ENCODE results near the gene DALRD3. TPM values are rescaled to one million over a fixed set of nuclear protein-coding genes. Genes with fewer than 3 reads are reported as not detected.

Gene DALRD3
- total RNA-seq, 2 donors from 2014 or later: 40.8 to 41.9 TPM

DNA sequence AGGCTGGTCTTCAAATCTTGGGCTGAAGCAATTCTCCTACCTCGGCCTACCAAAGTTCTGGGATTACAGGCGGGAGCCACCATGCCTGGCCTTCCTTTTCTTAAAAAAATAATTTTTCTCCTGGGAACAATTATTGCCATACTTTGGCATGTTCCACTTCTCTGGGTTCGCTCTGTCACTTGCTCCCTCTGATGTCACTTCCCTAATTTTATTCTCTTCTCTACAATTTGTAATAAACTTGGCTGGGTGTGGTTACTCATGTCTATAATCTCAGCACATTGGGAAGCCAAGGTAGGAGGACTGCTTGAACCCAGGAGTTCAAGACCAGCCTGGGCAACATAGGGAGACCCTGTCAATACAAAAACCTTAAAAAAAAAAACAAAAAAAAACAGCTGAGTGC is 16.9 kb upstream of the DALRD3 start:
- Mint-ChIP-seq H3K36me3 (ENCODE audit: low read depth) (peaks cover 63% of the 10 kb centered on the region), H3K4me1 (no peaks in the 10 kb centered on the region), H3K4me3 (no peak overlapping the region), H3K27me3 (ENCODE audit: insufficient read depth) (no peaks in the 10 kb centered on the region), H3K27ac (no peak overlapping the region), H3K9me3 (no peaks in the 10 kb centered on the region)
- WGBS, 2 experiments (ENCODE audit: insufficient coverage in 1 of 2, insufficient read length in 1 of 2): 91 to 92% methylated on average over 3 of the region's 3 CpGs
- Histone ChIP-seq H3K9me3 (ENCODE audit: control insufficient read depth, low read length) (no peaks in the 10 kb centered on the region), H3K36me3 (ENCODE audit: control insufficient read depth, insufficient read depth, low read length) (peaks cover 62% of the 10 kb centered on the region), H3K4me3 (ENCODE audit: low read length) (no peak overlapping the region), H3K27me3 (ENCODE audit: control insufficient read depth, insufficient read depth, low read length, poor library complexity, severe bottlenecking) (no peaks in the 10 kb centered on the region), H3K27ac (ENCODE audit: low read depth, low read length) (no peak overlapping the region), H3K9ac (ENCODE audit: extremely low read depth, low read length, poor library complexity, severe bottlenecking) (no peak overlapping the region), H3K4me1 (ENCODE audit: control insufficient read depth, insufficient read depth, low read length) (no peaks in the 10 kb centered on the region)
- TF ChIP-seq, protein P1, sequence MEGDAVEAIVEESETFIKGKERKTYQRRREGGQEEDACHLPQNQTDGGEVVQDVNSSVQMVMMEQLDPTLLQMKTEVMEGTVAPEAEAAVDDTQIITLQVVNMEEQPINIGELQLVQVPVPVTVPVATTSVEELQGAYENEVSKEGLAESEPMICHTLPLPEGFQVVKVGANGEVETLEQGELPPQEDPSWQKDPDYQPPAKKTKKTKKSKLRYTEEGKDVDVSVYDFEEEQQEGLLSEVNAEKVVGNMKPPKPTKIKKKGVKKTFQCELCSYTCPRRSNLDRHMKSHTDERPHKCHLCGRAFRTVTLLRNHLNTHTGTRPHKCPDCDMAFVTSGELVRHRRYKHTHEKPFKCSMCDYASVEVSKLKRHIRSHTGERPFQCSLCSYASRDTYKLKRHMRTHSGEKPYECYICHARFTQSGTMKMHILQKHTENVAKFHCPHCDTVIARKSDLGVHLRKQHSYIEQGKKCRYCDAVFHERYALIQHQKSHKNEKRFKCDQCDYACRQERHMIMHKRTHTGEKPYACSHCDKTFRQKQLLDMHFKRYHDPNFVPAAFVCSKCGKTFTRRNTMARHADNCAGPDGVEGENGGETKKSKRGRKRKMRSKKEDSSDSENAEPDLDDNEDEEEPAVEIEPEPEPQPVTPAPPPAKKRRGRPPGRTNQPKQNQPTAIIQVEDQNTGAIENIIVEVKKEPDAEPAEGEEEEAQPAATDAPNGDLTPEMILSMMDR (conservative IDR thresholded peaks at IDR 0.05): no peak
- DNase-seq: no peak

DNA sequence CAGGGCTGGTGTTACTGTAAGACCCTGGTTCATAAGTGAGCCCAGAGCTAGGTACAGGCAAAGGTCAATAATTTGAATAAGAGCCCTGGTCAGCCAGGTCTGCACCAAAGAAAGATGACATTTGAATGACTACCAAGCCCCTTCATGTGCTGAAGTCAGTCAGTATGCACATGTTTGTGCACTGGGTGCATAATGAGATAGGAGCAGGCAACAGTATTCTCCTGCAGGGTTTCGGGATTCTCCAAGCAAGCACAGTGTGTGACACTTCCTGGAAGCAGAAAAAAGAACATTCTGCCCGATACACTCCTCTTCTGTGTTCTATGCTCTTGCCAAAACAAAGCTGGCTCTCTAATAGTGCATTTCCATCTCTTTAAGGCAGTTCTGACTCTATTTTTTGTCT is 16.3 kb upstream of the DALRD3 start:
- Histone ChIP-seq H3K27me3 (ENCODE audit: control insufficient read depth, insufficient read depth, low read length, poor library complexity, severe bottlenecking) (no peaks in the 10 kb centered on the region), H3K27ac (ENCODE audit: low read depth, low read length) (no peak overlapping the region), H3K9ac (ENCODE audit: extremely low read depth, low read length, poor library complexity, severe bottlenecking) (no peak overlapping the region), H3K4me3 (ENCODE audit: low read length) (no peak overlapping the region), H3K36me3 (ENCODE audit: control insufficient read depth, insufficient read depth, low read length) (peaks cover 64% of the 10 kb centered on the region), H3K4me1 (ENCODE audit: control insufficient read depth, insufficient read depth, low read length) (no peaks in the 10 kb centered on the region), H3K9me3 (ENCODE audit: control insufficient read depth, low read length) (no peaks in the 10 kb centered on the region)
- Mint-ChIP-seq H3K27me3 (ENCODE audit: insufficient read depth) (no peaks in the 10 kb centered on the region), H3K4me1 (no peaks in the 10 kb centered on the region), H3K27ac (no peak overlapping the region), H3K36me3 (ENCODE audit: low read depth) (peaks cover 60% of the 10 kb centered on the region), H3K9me3 (no peaks in the 10 kb centered on the region), H3K4me3 (no peak overlapping the region)
- DNase-seq: no peak
- TF ChIP-seq, protein P1 (conservative IDR thresholded peaks at IDR 0.05): no peak
- 94 to 100% methylated on average over 2 of the region's 2 CpGs for WGBS, 2 experiments (ENCODE audit: insufficient coverage in 1 of 2, insufficient read length in 1 of 2)

DNA sequence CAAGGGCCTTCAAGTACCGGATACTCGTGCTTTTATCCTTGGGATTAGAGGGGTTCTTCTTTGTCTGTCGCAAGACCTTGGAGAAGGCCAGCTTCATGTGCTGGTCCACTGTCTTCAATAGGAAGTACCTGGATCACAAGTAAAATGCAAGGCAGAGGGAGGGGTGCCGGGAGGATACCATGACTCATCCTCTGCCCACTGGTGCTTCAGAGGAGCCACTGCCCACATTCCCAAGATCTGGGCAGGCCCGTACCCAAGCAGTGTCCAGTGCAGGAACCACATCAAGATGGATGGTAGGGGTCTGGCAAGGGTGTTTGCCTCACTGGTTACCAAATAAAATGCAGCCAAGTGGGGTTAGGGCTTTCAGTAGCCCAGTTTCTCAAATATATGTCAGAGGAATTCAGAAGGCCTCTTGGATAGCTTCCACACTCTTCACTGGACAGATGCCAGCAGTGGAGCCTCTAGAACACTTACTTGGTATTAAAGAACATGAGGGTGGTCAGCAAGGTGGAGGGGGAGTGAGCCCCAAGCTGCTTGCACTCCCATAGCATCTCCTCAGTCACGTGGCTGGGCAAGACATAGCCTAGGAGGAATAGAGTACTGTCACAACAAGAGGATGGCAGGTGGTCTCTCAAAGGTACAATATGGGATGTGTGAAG is 14.4 kb upstream of the DALRD3 start:
- TF ChIP-seq, protein P1 (conservative IDR thresholded peaks at IDR 0.05): no peak
- no peaks in the 10 kb centered on the region for H3K9me3 ChIP-seq (ENCODE audit: control insufficient read depth, low read length)
- H3K27me3 ChIP-seq (ENCODE audit: control insufficient read depth, insufficient read depth, low read length, poor library complexity, severe bottlenecking): no peaks in the 10 kb centered on the region
- Mint-ChIP-seq H3K27ac (no peak overlapping the region), H3K27me3 (ENCODE audit: insufficient read depth) (no peaks in the 10 kb centered on the region), H3K4me3 (no peak overlapping the region), H3K9me3 (no peaks in the 10 kb centered on the region), H3K4me1 (peaks cover 11% of the 10 kb centered on the region), H3K36me3 (ENCODE audit: low read depth) (peaks cover 62% of the 10 kb centered on the region)
- no peak for DNase-seq
- no peak overlapping the region for H3K9ac ChIP-seq (ENCODE audit: extremely low read depth, low read length, poor library complexity, severe bottlenecking)
- no peak overlapping the region for H3K4me3 ChIP-seq (ENCODE audit: low read length)
- peaks cover 72% of the 10 kb centered on the region for H3K36me3 ChIP-seq (ENCODE audit: control insufficient read depth, insufficient read depth, low read length)
- 94 to 100% methylated on average over 5 to 6 of the region's 6 CpGs for WGBS, 2 experiments (ENCODE audit: insufficient coverage in 1 of 2, insufficient read length in 1 of 2)
- peaks cover 6% of the 10 kb centered on the region for H3K4me1 ChIP-seq (ENCODE audit: control insufficient read depth, insufficient read depth, low read length)
- no peak overlapping the region for H3K27ac ChIP-seq (ENCODE audit: low read depth, low read length)

Measured in endodermal cell (in vitro differentiated cells).